H1 (cell line): Measurements from ENCODE around the gene RALGAPA2. TPM values are rescaled to one million over a fixed set of nuclear protein-coding genes. Genes with fewer than 3 reads are reported as not detected.

ENCODE experiments used
- CBX8 ChIP-seq: fragments of 300-800, 300-1000 bp; sonication (generic); IDR thresholded peaks from 2 replicates; pipeline ENCODE4 v1.7.1; 2016; ENCODE audit warnings: low read depth, low read length, borderline replicate concordance
- POLR2A ChIP-seq, 2 experiments: IDR thresholded peaks; 1 replicate in 1 of 2; 2 replicates in 1 of 2; pipeline ENCODE4 v1.6.1; 2011; ENCODE audit warnings: low read depth in 2 of 2, low read length in 2 of 2, mild to moderate bottlenecking in 2 of 2; ENCODE audit errors: control extremely low read depth in 1 of 2
- POLR2AphosphoS5 ChIP-seq: IDR thresholded peaks from 2 replicates; pipeline ENCODE4 v1.6.1; 2011; ENCODE audit warnings: low read depth, low read length
- TAF7 ChIP-seq: optimal IDR thresholded peaks from 2 replicates; pipeline ENCODE3; 2011; ENCODE audit warnings: low read depth, mild to moderate bottlenecking, inconsistent platforms, low read length, moderate library complexity, borderline replicate concordance
- TBP ChIP-seq: IDR thresholded peaks from 2 replicates; pipeline ENCODE4 v1.6.1; 2011; ENCODE audit warnings: low read depth, low read length, improper control_type of control experiment
- YY1 ChIP-seq: IDR thresholded peaks from 2 replicates; pipeline ENCODE4 v1.6.1; 2011; ENCODE audit warnings: low read depth, mild to moderate bottlenecking, low read length
- polyA plus RNA-seq, 7 experiments: library from polyadenylated mRNA; depleted of rRNA in 3 of 7; stranded (reverse) in 5 of 7; unstranded in 2 of 7; fragments of >200 nt in 5 of 7; fragments of 200-250 nt in 2 of 7; gene quantifications; 1 replicate in 5 of 7; 2 replicates in 1 of 7; 4 replicates in 1 of 7; pipeline versions ENCODE4 v1.2.1 to v1.2.3, GENCODE V29; 2011 to 2013; ENCODE audit warnings: missing spikeins in 2 of 7, mixed read lengths in 2 of 7
- total RNA-seq: library from RNA; stranded (reverse); fragmentation: NEBNext Ultra II Directional; extraction: Animal tissue kit (Norgen Biotek cat#: 25700); gene quantifications from 2 replicates; pipeline ENCODE4 v1.2.1, GENCODE V29; 2021
- TF ChIP-seq, protein P1 (sequence below): IDR thresholded peaks from 2 replicates; pipeline ENCODE4 v1.6.1; 2011; ENCODE audit warnings: low read length, improper control_type of control experiment

The RALGAPA2 gene
- total and polyA plus RNA-seq, 2 of the 8 experiments (the other 6 are each of a cell fraction or from before 2014, with no cell fraction given): 5.1 to 25.5 TPM

DNA sequence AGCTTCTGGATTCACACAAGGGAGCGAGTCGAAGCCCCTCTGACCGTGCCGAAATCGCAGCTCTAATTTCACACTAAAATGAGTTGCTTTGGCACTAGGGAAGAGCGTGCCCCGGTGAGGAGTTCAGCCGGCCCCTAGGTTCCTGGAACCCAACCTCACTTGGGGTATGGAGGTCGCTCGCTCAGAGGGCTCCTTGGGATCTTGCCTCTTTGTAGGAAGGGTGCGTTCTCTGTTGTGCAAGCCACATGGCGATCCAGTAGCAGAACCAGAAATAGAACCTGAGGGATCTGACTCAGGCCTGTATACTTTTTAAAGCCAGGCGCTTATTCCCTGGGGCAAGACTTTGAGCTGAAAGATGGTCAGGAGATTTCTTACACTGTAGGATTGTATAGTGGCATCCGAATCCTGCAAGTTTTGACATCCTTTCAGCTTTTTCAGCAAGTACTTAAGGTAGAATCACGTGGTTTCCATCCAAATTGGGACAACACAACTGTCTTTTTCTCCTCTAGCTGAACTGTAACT is 861 bp upstream of the RALGAPA2 start (continued):
- TF ChIP-seq YY1: no peak
- TF ChIP-seq POLR2AphosphoS5: no peak
- no peak for TF ChIP-seq CBX8
- TF ChIP-seq TBP: 0 out of 2 replicates have a peak, but pooled peaks have one; percentile 5
- TF ChIP-seq, protein P1, sequence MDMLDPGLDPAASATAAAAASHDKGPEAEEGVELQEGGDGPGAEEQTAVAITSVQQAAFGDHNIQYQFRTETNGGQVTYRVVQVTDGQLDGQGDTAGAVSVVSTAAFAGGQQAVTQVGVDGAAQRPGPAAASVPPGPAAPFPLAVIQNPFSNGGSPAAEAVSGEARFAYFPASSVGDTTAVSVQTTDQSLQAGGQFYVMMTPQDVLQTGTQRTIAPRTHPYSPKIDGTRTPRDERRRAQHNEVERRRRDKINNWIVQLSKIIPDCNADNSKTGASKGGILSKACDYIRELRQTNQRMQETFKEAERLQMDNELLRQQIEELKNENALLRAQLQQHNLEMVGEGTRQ: no peak
- TF ChIP-seq TAF7: no peak
- TF ChIP-seq POLR2A (IDR thresholded peaks at IDR 0.05; ENCODE audit: control extremely low read depth in 1 of 2, low read depth in 2 of 2, low read length in 2 of 2): no peak
- TF ChIP-seq, all 59 proteins: peak for 2
